NCI-H2196 (cell line): ENCODE data around the gene USP22.

ENCODE experiments used
- DNase-seq: peaks from one replicate; lab custom pipeline; 2025; ENCODE audit not compliant: unreplicated experiment; lab: John Stamatoyannopoulos, UW

Gene USP22

GRCh38 chr17:20960871-20961270, 81.9 kb downstream of the USP22 start:
- no peak for DNase-seq

- no peak for DNase-seq
These were observed 87.1 kb downstream of the USP22 start for GRCh38 chr17:20955427-20956323.

- DNase-seq, result no peak
These were observed 88.0 kb downstream of the USP22 start for GRCh38 chr17:20954794-20955193.

- DNase-seq, result peak; percentile 4
These were observed 90.6 kb downstream of the USP22 start for GRCh38 chr17:20952183-20952582.
